Activated B cell treated with CpG ODN at 0.5 μM for 24 hours (primary cell): ENCODE results near the gene THSD1. TPM values are rescaled to one million over a fixed set of nuclear protein-coding genes. Genes with fewer than 3 reads are reported as not detected.
A peak's percentile ranks its signal among the peaks of the same experiment; 100 is the strongest.

Source experiments
- ATAC-seq: fragments of 200-7000 bp; cut with Tn5 transposase; one replicate; pipeline ENCODE4 v1.10.0; 2021; ENCODE audit warnings: low read depth, mild to moderate bottlenecking, moderate library complexity
- CTCF ChIA-PET: fragments of 350-600 bp; sonication (Branson Sonifier 250); formaldehyde crosslinking; loops from one replicate; lab custom pipeline; 2021; ENCODE audit warnings: antibody characterized with exemption; lab: Charles Lee
- POLR2A ChIA-PET: fragments of 350-600 bp; sonication (Branson Sonifier 250); formaldehyde crosslinking; loops from one replicate; lab custom pipeline; 2021; ENCODE audit warnings: antibody characterized with exemption; lab: Charles Lee
- DNase-seq: peaks from one replicate; pipeline ENCODE4 v3.0.0; 2022
- H3K27ac Mint-ChIP-seq: one replicate; pipeline ENCODE4 v1.8.0; 2020; ENCODE audit warnings: mixed read lengths
- H3K27me3 Mint-ChIP-seq: one replicate; pipeline ENCODE4 v1.8.0; 2021; ENCODE audit warnings: mixed read lengths
- H3K36me3 Mint-ChIP-seq: one replicate; pipeline ENCODE4 v1.8.0; 2021; ENCODE audit warnings: low read depth, mixed read lengths
- H3K4me1 Mint-ChIP-seq: one replicate; pipeline ENCODE4 v1.8.0; 2021; ENCODE audit warnings: mixed read lengths
- H3K4me3 Mint-ChIP-seq: one replicate; pipeline ENCODE4 v1.8.0; 2020; ENCODE audit warnings: mild to moderate bottlenecking, mixed read lengths
- H3K9me3 Mint-ChIP-seq: one replicate; pipeline ENCODE4 v1.8.0; 2020; ENCODE audit warnings: mixed read lengths
- CTCF ChIP-seq: fragments of 200-600 bp; IDR thresholded peaks from one replicate; pipeline ENCODE4 v1.8.0; 2022; ENCODE audit warnings: antibody characterized with exemption, mild to moderate bottlenecking
- intact Hi-C: fragments of 100-400 bp; cut with micrococcal nuclease; formaldehyde crosslinking; loops from one replicate; pipeline ENCODE4 v1.15.1; 2024
- total RNA-seq: library from RNA; stranded (reverse); gene quantifications from 2 replicates; pipeline ENCODE4 v1.2.3, GENCODE V29; 2022

Gene THSD1
- 0.31 and 0.46 TPM in 2 replicates for total RNA-seq

DNA sequence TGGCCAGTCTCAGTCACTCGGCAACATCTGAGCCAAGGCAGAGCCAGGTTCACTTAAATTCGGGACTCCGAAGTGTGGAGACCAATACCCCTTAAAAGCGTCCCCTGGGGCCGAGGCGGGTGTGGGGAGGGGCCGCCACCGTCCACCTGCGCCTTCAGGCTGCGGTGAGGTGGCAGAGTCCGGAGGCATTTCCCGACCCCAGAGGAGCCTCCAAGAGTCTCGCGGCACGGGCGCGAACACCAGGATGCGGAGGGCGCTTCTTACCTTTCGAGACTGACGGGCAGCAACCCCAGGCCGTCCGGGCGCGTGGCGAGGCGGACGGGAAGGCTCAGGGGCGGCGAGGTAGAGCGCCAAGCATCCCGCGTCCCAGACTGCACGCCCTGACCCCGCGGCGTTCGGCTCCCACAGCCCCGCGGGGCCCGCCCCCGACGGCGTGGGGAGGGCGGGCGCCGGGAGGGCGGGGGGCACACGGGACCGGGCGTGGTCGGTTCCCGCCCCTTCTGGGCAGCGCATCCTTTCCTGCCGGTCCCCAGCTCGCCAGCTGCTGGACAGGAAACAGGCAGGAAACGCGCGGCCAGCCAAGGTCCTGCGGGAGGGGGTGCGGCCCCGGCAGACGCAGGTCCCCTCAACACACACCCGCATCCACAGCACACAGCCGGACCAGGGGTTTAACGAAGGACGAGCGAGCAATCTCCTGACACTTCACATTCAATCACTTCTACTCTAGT lies at the start of gene THSD1:
TSS of gene THSD1 (minus strand) at position 406 of the 728 bp plus-strand sequence. CDS start 3,572 bp downstream, outside the sequence.
- DNase-seq (peak; percentile 18), ATAC-seq (peak; percentile 62)
- H3K36me3 Mint-ChIP-seq = peaks cover 4% of the 10 kb centered on the region
- intact Hi-C loops = loop anchor here (2.0 kb wide), 1 partner anchor 45 kb away; the partner anchor contains the start of gene VPS36
- H3K4me3 Mint-ChIP-seq = peak within 1 kb of the TSS; percentile 77
- H3K4me1 Mint-ChIP-seq = peaks cover 29% of the 10 kb centered on the region
- H3K9me3 Mint-ChIP-seq = no peaks in the 10 kb centered on the region
- H3K27ac Mint-ChIP-seq = no peak within 1 kb of the TSS
- H3K27me3 Mint-ChIP-seq = peaks cover 14% of the 10 kb centered on the region
- ChIA-PET CTCF (no interaction called here), POLR2A (no interaction called here)
- no peak for TF ChIP-seq CTCF

- ChIA-PET CTCF (no interaction called here), POLR2A (no interaction called here)
- Mint-ChIP-seq H3K36me3 (peaks cover 27% of the 10 kb centered on the region), H3K4me1 (peaks cover 26% of the 10 kb centered on the region), H3K27ac (peak overlapping the region; percentile 86), H3K27me3 (no peaks in the 10 kb centered on the region), H3K9me3 (no peaks in the 10 kb centered on the region), H3K4me3 (peak overlapping the region; percentile 95)
- intact Hi-C loops = loop anchor here (1.0 to 2.0 kb wide), 7 partner anchors 162 to 1003 kb away; partner anchors contain the start of genes ALG11, INTS6, SUGT1 and WDFY2
- no peak for TF ChIP-seq CTCF
- DNase-seq (peak; percentile 79), ATAC-seq (peak; percentile 41)
Observed at GRCh38 chr13:52455677-52456041, 49.7 kb upstream of the THSD1 start.

DNA sequence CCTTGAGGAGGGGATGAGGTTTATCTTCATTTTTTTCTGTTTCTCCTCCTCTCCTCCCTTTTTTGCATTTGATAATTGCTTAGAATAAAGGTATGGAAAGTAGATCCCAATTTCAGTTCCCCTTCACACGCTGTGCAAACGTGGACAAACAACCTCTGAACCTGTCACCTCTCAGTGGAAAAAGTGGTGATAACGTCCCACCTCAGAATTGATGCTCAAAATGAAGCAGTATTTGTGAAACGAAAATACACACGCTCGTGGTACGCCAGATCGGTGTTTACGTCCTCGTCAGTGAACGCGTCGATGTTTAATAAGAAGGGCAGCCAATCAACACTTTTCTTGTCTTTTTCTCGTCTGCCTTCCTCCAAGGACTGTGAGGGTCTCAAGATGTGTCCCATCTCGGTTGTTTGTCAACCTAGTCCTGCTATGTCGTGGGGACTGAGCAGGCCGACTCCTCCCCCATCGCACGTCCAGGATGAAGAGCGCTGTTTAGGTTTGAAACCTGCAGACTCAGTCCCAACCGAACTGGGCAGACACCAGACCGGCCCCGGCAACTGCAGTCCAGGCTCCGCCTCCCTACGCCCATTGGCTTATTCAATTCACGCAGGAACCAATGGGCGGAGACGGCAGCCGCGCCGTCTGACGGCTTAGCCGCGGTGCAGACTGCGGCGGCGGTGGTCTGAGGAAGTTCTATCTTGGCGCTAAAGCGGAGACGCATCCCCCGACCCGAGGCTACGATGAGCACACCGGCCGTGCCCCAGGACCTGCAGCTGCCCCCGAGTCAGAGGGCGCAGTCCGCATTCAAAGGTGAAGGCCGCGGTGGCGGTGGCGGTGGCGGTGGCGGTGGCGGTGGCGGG lies 49.1 kb upstream of the THSD1 start, which contains the start of gene CKAP2:
TSS of gene CKAP2 (plus strand) at position 659 of the 857 bp plus-strand sequence. CDS start at position 738, 79 bp downstream.
- peak within 1 kb of the TSS; percentile 95 for H3K4me3 Mint-ChIP-seq
- H3K9me3 Mint-ChIP-seq = no peaks in the 10 kb centered on the region
- H3K27me3 Mint-ChIP-seq = no peaks in the 10 kb centered on the region
- peaks cover 26% of the 10 kb centered on the region for H3K36me3 Mint-ChIP-seq
- intact Hi-C loops = loop anchor here (1.0 to 5.0 kb wide), 9 partner anchors 162 to 1002 kb away; partner anchors contain the start of genes ALG11, DHRS12, INTS6 and SUGT1
- DNase-seq (peak; percentile 90), ATAC-seq (peak; percentile 82)
- CTCF ChIA-PET = no interaction called here
- POLR2A ChIA-PET = interaction anchor here (0.6 kb wide), 1 partner anchor 155 kb away, joined by 3 read pairs; no protein-coding TSS in a partner anchor
- no peak for TF ChIP-seq CTCF
- peaks cover 27% of the 10 kb centered on the region for H3K4me1 Mint-ChIP-seq
- peak within 1 kb of the TSS; percentile 96 for H3K27ac Mint-ChIP-seq

- H3K36me3 Mint-ChIP-seq = peaks cover 27% of the 10 kb centered on the region
- no peaks in the 10 kb centered on the region for H3K9me3 Mint-ChIP-seq
- no peak for TF ChIP-seq CTCF
- intact Hi-C loops = loop anchor here (2.0 to 5.0 kb wide), 4 partner anchors 466 to 1002 kb away; partner anchors contain the start of genes DHRS12 and INTS6
- DNase-seq (no peak), ATAC-seq (no peak)
- peaks cover 31% of the 10 kb centered on the region for H3K4me1 Mint-ChIP-seq
- no peaks in the 10 kb centered on the region for H3K27me3 Mint-ChIP-seq
- H3K4me3 Mint-ChIP-seq = peak overlapping the region; percentile 95
- peak overlapping the region; percentile 96 for H3K27ac Mint-ChIP-seq
- CTCF ChIA-PET = no interaction called here
- POLR2A ChIA-PET = interaction anchor here (0.6 kb wide), 1 partner anchor 156 kb away, joined by 3 read pairs; no protein-coding TSS in a partner anchor
Observed at GRCh38 chr13:52454459-52454819, 48.5 kb upstream of the THSD1 start.
